AG09309 (cell line): ENCODE data around the gene RHOV.

Experiments
- DNase-seq: peaks from one replicate; pipeline ENCODE4 v3.0.0-alpha.2; 2010; ENCODE audit warnings: low read depth
- H3K4me3 ChIP-seq: 2 replicates; pipeline ENCODE4 v1.5.1; 2011; ENCODE audit warnings: mild to moderate bottlenecking, low read depth, low read length, moderate library complexity; ENCODE audit not compliant: control insufficient read depth
- TF ChIP-seq, protein P1 (sequence below): IDR thresholded peaks from 2 replicates; pipeline ENCODE4 v1.5.1; 2011; ENCODE audit warnings: mild to moderate bottlenecking, low read depth, low read length, inconsistent platforms; ENCODE audit not compliant: insufficient read depth, control insufficient read depth; ENCODE audit errors: missing control alignments

Gene RHOV

DNA sequence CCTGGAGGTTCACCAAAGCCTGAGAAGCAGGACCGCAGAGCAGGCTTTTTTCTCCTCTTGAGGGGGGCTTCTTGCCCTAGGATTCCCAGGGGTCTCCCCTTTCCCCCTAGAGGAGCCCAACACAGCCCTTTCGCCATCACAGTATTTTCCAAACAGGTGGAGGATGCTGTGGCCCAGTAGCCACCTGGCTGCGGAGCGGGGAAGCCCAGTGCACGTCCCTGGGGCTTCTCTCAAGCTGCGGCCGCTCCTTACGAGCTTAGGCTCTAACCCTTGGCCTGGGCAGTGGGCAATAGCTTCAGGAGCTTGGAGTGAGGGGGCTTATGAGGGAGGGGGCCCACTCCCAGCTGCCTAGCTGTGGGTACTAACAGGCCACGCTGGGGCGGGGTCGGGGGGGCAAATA lies 43.6 kb upstream of the RHOV start:
- TF ChIP-seq, protein P1, sequence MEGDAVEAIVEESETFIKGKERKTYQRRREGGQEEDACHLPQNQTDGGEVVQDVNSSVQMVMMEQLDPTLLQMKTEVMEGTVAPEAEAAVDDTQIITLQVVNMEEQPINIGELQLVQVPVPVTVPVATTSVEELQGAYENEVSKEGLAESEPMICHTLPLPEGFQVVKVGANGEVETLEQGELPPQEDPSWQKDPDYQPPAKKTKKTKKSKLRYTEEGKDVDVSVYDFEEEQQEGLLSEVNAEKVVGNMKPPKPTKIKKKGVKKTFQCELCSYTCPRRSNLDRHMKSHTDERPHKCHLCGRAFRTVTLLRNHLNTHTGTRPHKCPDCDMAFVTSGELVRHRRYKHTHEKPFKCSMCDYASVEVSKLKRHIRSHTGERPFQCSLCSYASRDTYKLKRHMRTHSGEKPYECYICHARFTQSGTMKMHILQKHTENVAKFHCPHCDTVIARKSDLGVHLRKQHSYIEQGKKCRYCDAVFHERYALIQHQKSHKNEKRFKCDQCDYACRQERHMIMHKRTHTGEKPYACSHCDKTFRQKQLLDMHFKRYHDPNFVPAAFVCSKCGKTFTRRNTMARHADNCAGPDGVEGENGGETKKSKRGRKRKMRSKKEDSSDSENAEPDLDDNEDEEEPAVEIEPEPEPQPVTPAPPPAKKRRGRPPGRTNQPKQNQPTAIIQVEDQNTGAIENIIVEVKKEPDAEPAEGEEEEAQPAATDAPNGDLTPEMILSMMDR: no peak
- H3K4me3 ChIP-seq: no peak overlapping the region

DNA sequence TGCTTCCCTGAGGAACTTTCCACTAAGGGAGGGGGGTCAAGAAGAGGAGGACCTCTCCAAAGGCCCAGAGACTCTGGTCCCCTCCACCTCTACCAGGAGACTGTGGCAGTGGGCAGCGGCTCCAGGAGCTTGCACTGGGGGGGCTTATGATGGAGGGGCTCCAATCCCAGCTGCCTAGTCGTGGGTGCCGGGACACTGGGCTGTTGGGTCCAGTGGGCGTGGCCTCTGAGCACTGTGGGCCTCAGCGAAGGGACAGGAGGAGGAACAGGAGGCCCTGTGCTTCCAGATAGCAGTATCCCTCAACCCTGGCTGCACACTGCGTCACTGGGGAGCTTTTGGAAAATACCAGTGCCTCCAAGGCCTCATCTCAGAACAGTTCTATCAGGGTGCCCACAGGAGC lies 41.6 kb upstream of the RHOV start:
- TF ChIP-seq, protein P1: no peak
- no peak overlapping the region for H3K4me3 ChIP-seq
- no peak for DNase-seq

More for the DNA sequence above, 43.6 kb upstream of the RHOV start:
- no peak for DNase-seq

DNA sequence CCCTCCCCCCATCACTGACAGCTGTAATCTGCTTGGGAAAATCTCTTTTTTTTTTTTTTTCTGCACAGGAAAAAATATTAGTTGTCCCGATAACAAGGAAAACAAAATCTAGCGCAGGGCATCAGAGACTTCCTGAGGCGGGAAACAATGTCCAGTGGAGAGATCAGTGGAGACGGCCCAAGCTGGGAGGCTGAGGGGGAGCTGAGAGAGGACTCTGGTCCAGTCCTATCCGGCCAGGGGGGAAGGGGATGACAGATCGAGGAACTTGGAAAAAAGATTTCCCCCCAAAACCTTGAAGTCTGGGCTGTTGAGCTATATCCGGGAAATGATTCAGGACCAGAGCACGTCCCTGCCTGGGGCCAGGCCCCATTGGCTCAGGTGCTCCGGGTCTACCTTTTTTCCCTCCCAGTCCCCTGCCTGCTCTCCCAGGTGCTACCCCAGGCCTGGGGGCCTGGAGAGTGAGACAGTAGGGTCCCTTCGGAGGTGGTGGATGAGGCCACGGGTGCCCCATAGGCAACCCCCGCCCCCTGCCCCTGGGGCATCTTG lies 41.2 kb upstream of the RHOV start:
- no peak for DNase-seq
- TF ChIP-seq, protein P1: no peak
- no peak overlapping the region for H3K4me3 ChIP-seq

DNA sequence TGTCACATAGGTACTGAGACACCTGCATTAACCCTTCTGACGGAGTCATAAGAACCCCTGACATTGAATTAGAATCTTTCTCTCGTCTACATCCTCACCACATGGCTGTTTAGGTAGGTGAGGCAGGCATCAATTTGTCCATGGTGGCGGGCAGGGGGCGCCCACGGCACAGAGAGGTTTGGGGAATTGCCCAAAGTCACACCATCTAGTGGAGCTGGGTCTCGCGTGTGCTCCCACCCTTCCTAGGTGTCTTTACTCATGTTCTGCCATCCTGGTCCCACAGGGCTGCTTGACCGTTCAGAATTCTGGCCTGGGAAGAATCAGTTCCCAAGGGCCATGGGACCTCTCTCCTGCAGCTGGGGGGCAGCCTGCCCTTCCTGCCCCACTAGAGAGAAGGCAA lies 40.5 kb upstream of the RHOV start:
- DNase-seq: no peak
- H3K4me3 ChIP-seq: no peak overlapping the region
- TF ChIP-seq, protein P1: no peak

DNA sequence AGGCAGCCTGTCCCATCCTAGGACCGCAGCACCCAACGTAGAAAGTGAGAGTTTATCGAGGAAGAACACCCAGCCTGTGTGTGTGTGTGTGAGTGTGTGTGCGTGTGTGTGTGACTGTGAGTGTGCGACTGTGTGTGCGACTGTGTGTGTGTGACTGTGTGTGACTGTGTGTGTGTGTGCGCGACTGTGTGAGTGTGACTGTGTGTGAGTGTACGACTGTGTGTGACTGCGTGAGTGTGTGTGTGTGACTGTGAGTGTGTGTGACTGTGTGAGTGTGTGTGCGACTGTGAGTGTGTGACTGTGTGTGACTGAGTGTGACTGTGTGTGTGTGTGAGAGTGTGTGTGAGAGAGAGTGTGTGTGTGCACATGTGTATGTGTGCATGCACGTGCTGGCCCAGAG lies 40.0 kb upstream of the RHOV start:
- TF ChIP-seq, protein P1: no peak
- no peak overlapping the region for H3K4me3 ChIP-seq
- no peak for DNase-seq

DNA sequence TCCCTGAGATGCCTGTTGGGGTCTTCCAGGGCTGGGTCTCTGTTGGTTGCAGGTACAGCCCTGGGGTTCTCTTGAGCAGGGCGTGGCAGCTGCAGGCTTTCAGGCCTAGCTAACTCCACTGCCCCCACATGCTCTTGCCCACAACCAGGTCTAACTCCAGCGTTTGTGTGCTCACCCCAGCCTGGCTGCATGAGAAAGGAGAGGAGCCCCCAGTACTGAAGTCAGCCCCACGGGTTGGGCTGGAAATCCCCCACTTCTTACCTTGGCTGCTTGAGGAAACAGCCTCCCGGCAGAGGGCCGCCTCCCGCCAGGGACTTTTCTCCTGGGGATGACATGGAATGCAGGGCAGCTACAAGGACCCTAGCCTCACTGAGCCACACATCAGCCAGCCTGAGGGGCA lies 38.4 kb upstream of the RHOV start:
- DNase-seq: no peak
- no peak overlapping the region for H3K4me3 ChIP-seq
- TF ChIP-seq, protein P1: no peak

DNA sequence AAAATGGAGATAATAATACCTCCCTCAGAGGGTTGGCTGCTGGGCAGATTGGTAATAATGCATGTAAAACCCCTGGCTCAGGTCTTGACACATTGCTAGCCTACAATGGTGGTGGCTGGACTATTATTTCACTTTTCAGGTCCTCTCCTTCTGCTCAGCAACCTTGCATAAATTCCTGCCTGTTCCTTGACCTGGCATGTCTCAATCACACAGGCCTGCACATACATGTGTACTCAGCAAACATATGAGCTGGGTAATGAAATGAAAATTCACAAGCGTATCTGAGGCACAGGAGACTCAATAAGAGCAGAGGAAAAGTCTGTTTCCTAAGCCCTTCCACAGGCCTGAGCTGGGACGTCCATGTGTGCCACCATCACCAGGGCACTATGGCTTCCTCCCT lies 37.7 kb upstream of the RHOV start:
- TF ChIP-seq, protein P1: no peak
- no peak for DNase-seq
- no peak overlapping the region for H3K4me3 ChIP-seq
